K562 (cell line): ENCODE measurements around the gene VDAC2. TPM values are rescaled to one million over a fixed set of nuclear protein-coding genes. Genes with fewer than 3 reads are reported as not detected.

ENCODE experiments used
- CREB1 ChIP-seq, 2 experiments: sonication (generic) in 1 of 2; formaldehyde crosslinking in 1 of 2; IDR thresholded peaks; 2 replicates each; pipeline versions ENCODE4 v1.6.1 to v1.8.0; 2012 to 2022; ENCODE audit warnings: inconsistent platforms in 1 of 2, mild to moderate bottlenecking in 1 of 2, missing genetic modification reagents in 1 of 2, moderate library complexity in 1 of 2
- HDAC2 ChIP-seq: fragments of 450-650 bp; IDR thresholded peaks from 2 replicates; pipeline ENCODE4 v1.6.1; 2016; ENCODE audit warnings: mild to moderate bottlenecking
- MCM5 ChIP-seq: fragments of 450-650 bp; IDR thresholded peaks from 2 replicates; pipeline ENCODE4 v1.6.1; 2016; ENCODE audit warnings: low read depth
- NCOR1 ChIP-seq: fragments of 450-650 bp; IDR thresholded peaks from 2 replicates; pipeline ENCODE4 v1.6.1; 2016; ENCODE audit warnings: mild to moderate bottlenecking, moderate library complexity
- PPARD ChIP-seq: fragments of 250-450 bp; sonication (Bioruptor Pico); IDR thresholded peaks from 2 replicates; pipeline ENCODE4 v1.8.0; 2022; ENCODE audit warnings: inconsistent platforms, mild to moderate bottlenecking, moderate library complexity
- RBM17 ChIP-seq: fragments of 200-400 bp; formaldehyde crosslinking; IDR thresholded peaks from 2 replicates; pipeline ENCODE4 v1.6.1; 2017; ENCODE audit warnings: low read depth, mild to moderate bottlenecking, low read length, borderline replicate concordance
- SNIP1 ChIP-seq: fragments of 450-650 bp; IDR thresholded peaks from 2 replicates; pipeline ENCODE4 v1.7.1; 2017; ENCODE audit warnings: low read depth, mild to moderate bottlenecking
- TAF15 ChIP-seq: fragments of 200-400 bp; formaldehyde crosslinking; IDR thresholded peaks from 2 replicates; pipeline ENCODE4 v1.6.1; 2017; ENCODE audit warnings: mild to moderate bottlenecking, low read depth, low read length, moderate library complexity
- TRIM24 ChIP-seq, 2 experiments: fragments of 450-650 bp; IDR thresholded peaks; 2 replicates each; pipeline ENCODE4 v1.6.1; 2016
- ZKSCAN1 ChIP-seq: fragments of 150-350 bp; IDR thresholded peaks from 2 replicates; pipeline ENCODE4 v1.6.1; 2016; ENCODE audit warnings: low read depth, low read length
- ZNF23 ChIP-seq: fragments of 250-450 bp; sonication (Bioruptor Pico); IDR thresholded peaks from 2 replicates; pipeline ENCODE4 v1.4.0; 2020; ENCODE audit warnings: mild to moderate bottlenecking
- polyA plus RNA-seq, 8 experiments: library from polyadenylated mRNA; depleted of rRNA in 4 of 8; stranded (reverse) in 5 of 8; unstranded in 3 of 8; fragments of >200 nt; fragmentation: Nextera tagmentation in 2 of 8; fragmentation: Illumina TruSeq in 1 of 8; extraction: Ambion mirVana in 2 of 8; extraction: Trizol in 1 of 8; gene quantifications; 2 replicates each; pipeline versions ENCODE4 v1.2.1 to v1.2.3, GENCODE V29; 2011 to 2014; ENCODE audit warnings: inconsistent platforms in 1 of 8, missing spikeins in 1 of 8
- total RNA-seq, 7 experiments: library from RNA; depleted of rRNA in 6 of 7; stranded (reverse); fragments of >200 nt in 6 of 7; fragmentation: Illumina TruSeq in 2 of 7; extraction: Trizol in 2 of 7; gene quantifications; 2 replicates each; pipeline versions ENCODE4 v1.2.1 to v1.2.3, GENCODE V29; 2011 to 2021; ENCODE audit warnings: low replicate concordance in 1 of 7
- TF ChIP-seq, protein P1 (sequence below), 2 experiments: fragments of 450-650 bp; IDR thresholded peaks; 2 replicates each; pipeline ENCODE4 v1.6.1; 2018; ENCODE audit warnings: mild to moderate bottlenecking in 2 of 2, low read depth in 1 of 2; ENCODE audit not compliant: partially characterized antibody in 2 of 2
- TF ChIP-seq, protein P2 (sequence below): fragments of 450-650 bp; formaldehyde crosslinking; conservative IDR thresholded peaks from 2 replicates; pipeline ENCODE4 v1.4.0; 2022; ENCODE audit warnings: mild to moderate bottlenecking, missing genetic modification characterization
- TF ChIP-seq, protein P3 (sequence below), 2 experiments: IDR thresholded peaks in 1 of 2; conservative IDR thresholded peaks in 1 of 2; 2 replicates each; pipeline ENCODE4 v1.6.1; 2016; ENCODE audit warnings: low read depth in 2 of 2, mild to moderate bottlenecking in 1 of 2, missing compliant biosample characterization in 1 of 2, missing genetic modification characterization in 1 of 2, moderate library complexity in 1 of 2
- TF ChIP-seq, protein P4 (sequence below): fragments of 250-450 bp; sonication (Bioruptor Pico); IDR thresholded peaks from 2 replicates; pipeline ENCODE4 v1.4.0; 2020; ENCODE audit warnings: mild to moderate bottlenecking, moderate library complexity, borderline replicate concordance

Gene VDAC2
- total and polyA plus RNA-seq, 9 of the 15 experiments (the other 6 are each of a cell fraction or from before 2014, with no cell fraction given): 139 to 450 (median 250) TPM

DNA sequence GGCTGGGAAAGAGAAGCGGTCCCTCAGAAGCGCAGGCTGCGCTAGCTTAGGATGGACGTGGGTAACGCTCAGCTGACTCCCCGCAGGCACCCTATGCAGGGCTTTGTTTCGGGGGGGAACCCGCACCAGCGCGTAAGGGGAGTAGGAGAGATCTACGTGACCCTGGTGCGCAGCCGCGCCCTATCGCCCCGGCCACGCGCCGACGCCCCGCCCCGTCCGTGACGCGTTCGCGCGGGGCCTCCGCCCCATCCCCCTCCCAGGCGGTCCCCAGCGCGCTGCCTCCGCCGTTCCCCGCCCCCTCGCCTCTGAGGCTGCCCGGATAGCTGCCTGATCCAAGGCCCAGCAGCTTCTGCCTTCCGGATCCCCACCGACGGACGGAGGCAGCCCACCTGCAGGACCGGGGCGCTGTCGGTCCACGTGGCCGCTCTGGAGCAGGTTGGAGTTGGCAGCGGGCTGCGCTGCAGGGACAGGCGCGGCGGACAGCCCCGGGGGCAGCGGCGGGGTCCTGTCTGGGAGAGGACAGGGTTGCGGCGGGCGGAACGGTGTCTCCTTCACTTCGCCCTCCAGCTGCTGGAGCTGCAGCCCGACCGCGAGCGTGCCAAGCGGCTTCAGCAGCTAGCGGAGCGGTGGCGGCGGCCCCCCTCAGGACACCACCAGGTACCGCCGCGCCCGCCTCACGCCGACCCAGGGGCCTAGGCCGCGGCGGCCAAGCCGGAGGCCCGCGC lies at the start of gene VDAC2 (continued):
- TF ChIP-seq, protein P1, sequence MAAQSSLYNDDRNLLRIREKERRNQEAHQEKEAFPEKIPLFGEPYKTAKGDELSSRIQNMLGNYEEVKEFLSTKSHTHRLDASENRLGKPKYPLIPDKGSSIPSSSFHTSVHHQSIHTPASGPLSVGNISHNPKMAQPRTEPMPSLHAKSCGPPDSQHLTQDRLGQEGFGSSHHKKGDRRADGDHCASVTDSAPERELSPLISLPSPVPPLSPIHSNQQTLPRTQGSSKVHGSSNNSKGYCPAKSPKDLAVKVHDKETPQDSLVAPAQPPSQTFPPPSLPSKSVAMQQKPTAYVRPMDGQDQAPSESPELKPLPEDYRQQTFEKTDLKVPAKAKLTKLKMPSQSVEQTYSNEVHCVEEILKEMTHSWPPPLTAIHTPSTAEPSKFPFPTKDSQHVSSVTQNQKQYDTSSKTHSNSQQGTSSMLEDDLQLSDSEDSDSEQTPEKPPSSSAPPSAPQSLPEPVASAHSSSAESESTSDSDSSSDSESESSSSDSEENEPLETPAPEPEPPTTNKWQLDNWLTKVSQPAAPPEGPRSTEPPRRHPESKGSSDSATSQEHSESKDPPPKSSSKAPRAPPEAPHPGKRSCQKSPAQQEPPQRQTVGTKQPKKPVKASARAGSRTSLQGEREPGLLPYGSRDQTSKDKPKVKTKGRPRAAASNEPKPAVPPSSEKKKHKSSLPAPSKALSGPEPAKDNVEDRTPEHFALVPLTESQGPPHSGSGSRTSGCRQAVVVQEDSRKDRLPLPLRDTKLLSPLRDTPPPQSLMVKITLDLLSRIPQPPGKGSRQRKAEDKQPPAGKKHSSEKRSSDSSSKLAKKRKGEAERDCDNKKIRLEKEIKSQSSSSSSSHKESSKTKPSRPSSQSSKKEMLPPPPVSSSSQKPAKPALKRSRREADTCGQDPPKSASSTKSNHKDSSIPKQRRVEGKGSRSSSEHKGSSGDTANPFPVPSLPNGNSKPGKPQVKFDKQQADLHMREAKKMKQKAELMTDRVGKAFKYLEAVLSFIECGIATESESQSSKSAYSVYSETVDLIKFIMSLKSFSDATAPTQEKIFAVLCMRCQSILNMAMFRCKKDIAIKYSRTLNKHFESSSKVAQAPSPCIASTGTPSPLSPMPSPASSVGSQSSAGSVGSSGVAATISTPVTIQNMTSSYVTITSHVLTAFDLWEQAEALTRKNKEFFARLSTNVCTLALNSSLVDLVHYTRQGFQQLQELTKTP (IDR thresholded peaks at IDR 0.05; ENCODE audit: low read depth in 1 of 2, partially characterized antibody in 2 of 2): peak in 1 of 2 experiments; percentile 2
- TF ChIP-seq, protein P2, sequence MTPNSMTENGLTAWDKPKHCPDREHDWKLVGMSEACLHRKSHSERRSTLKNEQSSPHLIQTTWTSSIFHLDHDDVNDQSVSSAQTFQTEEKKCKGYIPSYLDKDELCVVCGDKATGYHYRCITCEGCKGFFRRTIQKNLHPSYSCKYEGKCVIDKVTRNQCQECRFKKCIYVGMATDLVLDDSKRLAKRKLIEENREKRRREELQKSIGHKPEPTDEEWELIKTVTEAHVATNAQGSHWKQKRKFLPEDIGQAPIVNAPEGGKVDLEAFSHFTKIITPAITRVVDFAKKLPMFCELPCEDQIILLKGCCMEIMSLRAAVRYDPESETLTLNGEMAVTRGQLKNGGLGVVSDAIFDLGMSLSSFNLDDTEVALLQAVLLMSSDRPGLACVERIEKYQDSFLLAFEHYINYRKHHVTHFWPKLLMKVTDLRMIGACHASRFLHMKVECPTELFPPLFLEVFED (CRISPR knock-in tag): peak; percentile 93
- TF ChIP-seq SNIP1 (no peak), MCM5 (no peak), HDAC2 (no peak), ZNF23 (CRISPR knock-in tag) (no peak), CREB1 (IDR thresholded peaks at IDR 0.05) (peak; percentile 93), CREB1 (CRISPR knock-in tag; IDR thresholded peaks at IDR 0.05) (peak; percentile 88), RBM17 (no peak), NCOR1 (peak; percentile 88), TRIM24 (IDR thresholded peaks at IDR 0.05) (peak; percentile 26 to 78; a peak in 2 of 4 replicates), PPARD (CRISPR knock-in tag) (no peak), ZKSCAN1 (no peak), TAF15 (no peak)
- TF ChIP-seq, protein P3, sequence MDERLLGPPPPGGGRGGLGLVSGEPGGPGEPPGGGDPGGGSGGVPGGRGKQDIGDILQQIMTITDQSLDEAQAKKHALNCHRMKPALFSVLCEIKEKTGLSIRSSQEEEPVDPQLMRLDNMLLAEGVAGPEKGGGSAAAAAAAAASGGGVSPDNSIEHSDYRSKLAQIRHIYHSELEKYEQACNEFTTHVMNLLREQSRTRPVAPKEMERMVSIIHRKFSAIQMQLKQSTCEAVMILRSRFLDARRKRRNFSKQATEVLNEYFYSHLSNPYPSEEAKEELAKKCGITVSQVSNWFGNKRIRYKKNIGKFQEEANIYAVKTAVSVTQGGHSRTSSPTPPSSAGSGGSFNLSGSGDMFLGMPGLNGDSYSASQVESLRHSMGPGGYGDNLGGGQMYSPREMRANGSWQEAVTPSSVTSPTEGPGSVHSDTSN (CRISPR knock-in tag; IDR thresholded peaks at IDR 0.05; ENCODE audit: low read depth): no peak
- TF ChIP-seq, protein P3 (tag; conservative IDR thresholded peaks at IDR 0.05; ENCODE audit: low read depth): no peak
- TF ChIP-seq, protein P4, sequence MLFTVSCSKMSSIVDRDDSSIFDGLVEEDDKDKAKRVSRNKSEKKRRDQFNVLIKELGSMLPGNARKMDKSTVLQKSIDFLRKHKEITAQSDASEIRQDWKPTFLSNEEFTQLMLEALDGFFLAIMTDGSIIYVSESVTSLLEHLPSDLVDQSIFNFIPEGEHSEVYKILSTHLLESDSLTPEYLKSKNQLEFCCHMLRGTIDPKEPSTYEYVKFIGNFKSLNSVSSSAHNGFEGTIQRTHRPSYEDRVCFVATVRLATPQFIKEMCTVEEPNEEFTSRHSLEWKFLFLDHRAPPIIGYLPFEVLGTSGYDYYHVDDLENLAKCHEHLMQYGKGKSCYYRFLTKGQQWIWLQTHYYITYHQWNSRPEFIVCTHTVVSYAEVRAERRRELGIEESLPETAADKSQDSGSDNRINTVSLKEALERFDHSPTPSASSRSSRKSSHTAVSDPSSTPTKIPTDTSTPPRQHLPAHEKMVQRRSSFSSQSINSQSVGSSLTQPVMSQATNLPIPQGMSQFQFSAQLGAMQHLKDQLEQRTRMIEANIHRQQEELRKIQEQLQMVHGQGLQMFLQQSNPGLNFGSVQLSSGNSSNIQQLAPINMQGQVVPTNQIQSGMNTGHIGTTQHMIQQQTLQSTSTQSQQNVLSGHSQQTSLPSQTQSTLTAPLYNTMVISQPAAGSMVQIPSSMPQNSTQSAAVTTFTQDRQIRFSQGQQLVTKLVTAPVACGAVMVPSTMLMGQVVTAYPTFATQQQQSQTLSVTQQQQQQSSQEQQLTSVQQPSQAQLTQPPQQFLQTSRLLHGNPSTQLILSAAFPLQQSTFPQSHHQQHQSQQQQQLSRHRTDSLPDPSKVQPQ (CRISPR knock-in tag): no peak
